Right cardiac atrium (tissue), 5 donors: ENCODE results near the gene OR8B8. TPM values are rescaled to one million over a fixed set of nuclear protein-coding genes. Genes with fewer than 3 reads are reported as not detected.
"Not testable (repeated sequence)": the region's sequence is repeated elsewhere in the genome, so short reads cannot be mapped to it uniquely, and the experiment has no call there.

Experiments
- ATAC-seq, 2 donors: fragments of 200-7000 bp; cut with Tn5 transposase; one replicate each; pipeline versions ENCODE4 v1.8.0 to v1.9.1; 2020; ENCODE audit warnings: moderate library complexity in 2 of 2, mild to moderate bottlenecking in 1 of 2
- DNase-seq, 3 donors: peaks; one replicate each; pipeline ENCODE4 v3.0.0-alpha.2; 2020
- H3K27ac ChIP-seq: one replicate; pipeline ENCODE4 v1.5.1; 2013; ENCODE audit warnings: mild to moderate bottlenecking, low read length, control low read depth, moderate library complexity
- H3K27me3 ChIP-seq: one replicate; pipeline ENCODE4 v1.6.1; 2013; ENCODE audit not compliant: control insufficient read depth, insufficient read depth
- H3K4me1 ChIP-seq: one replicate; pipeline ENCODE4 v1.6.1; 2013; ENCODE audit warnings: low read length; ENCODE audit not compliant: control insufficient read depth, insufficient read depth
- H3K4me3 ChIP-seq: one replicate; pipeline ENCODE4 v1.5.1; 2013; ENCODE audit warnings: low read length, control low read depth
- H3K9me3 ChIP-seq: one replicate; pipeline ENCODE4 v1.6.1; 2013; ENCODE audit warnings: low read length; ENCODE audit not compliant: control insufficient read depth
- WGBS: extraction: QIAGEN DNeasy Blood & Tissue Kit; methylation state at CpG from one replicate; pipeline ENCODE4 v1.1.7; 2013; 5-methylcytosine and 5-hydroxymethylcytosine counted together
- intact Hi-C, 4 donors: fragments of 100-400 bp; cut with DNase I; formaldehyde crosslinking; loops; one replicate each; pipeline versions ENCODE4 v1.11.0 to v1.14.0; 2022 to 2023
- polyA plus RNA-seq: library from polyadenylated mRNA; stranded (reverse); fragments of 200-250 nt; gene quantifications from one replicate; pipeline ENCODE4 v1.2.3, GENCODE V29; 2013
- total RNA-seq, 4 donors: library from RNA; stranded (reverse); fragmentation: NEBNext Ultra II Directional; extraction: Animal tissue kit (Norgen Biotek cat#: 25700); gene quantifications; one replicate each; pipeline ENCODE4 v1.2.1, GENCODE V29; 2021
- donor health status: healthy with polysubstance abuse.
- donor health status: DM: no; HTN: yes; CAD: no.
- donor health status: DM: no; HTN: no; CAD: no.
- donor health status: DM: no; HTN: yes; CAD: no; lungs with severe emphysema.
- donor health status: DM: yes; HTN: yes; CAD: no.

The OR8B8 gene
- total and polyA plus RNA-seq, 5 donors: 0.06 to 0.20 TPM; not detected in 3

GRCh38 chr11:124470561-124471227 is 25.2 kb upstream of the OR8B8 start:
- Histone ChIP-seq H3K4me3 (no peak overlapping the region), H3K9me3 (no peaks in the 10 kb centered on the region), H3K4me1 (peaks cover 8% of the 10 kb centered on the region), H3K27ac (peak overlapping the region; percentile 83), H3K27me3 (no peaks in the 10 kb centered on the region)
- intact Hi-C loops: no loop called here
- ATAC-seq: peak; percentile 83 to 91
- DNase-seq: peak; percentile 61 to 70 (median 64)
- WGBS: 39% methylated on average over 11 of the region's 11 CpGs

GRCh38 chr11:124467381-124467927 is 22.0 kb upstream of the OR8B8 start:
- Histone ChIP-seq H3K27me3 (no peaks in the 10 kb centered on the region), H3K4me1 (peaks cover 8% of the 10 kb centered on the region), H3K9me3 (no peaks in the 10 kb centered on the region), H3K27ac (peak overlapping the region; percentile 57), H3K4me3 (no peak overlapping the region)
- WGBS: 63% methylated on average over 8 of the region's 8 CpGs
- ATAC-seq: peak; percentile 74 to 80
- intact Hi-C loops: no loop called here
- peak; percentile 65 to 83 (median 81) for DNase-seq

- Histone ChIP-seq H3K4me1 (peaks cover 3% of the 10 kb centered on the region), H3K27ac (no peak overlapping the region), H3K27me3 (no peaks in the 10 kb centered on the region), H3K4me3 (no peak overlapping the region), H3K9me3 (no peaks in the 10 kb centered on the region)
- 91% methylated on average over 4 of the region's 4 CpGs for WGBS
- ATAC-seq (no peak), DNase-seq (peak in 1 of 3 donors; percentile 20)
- intact Hi-C loops: no loop called here
Measured at GRCh38 chr11:124465368-124465767, 19.9 kb upstream of the OR8B8 start.

- intact Hi-C loops: no loop called here
- Histone ChIP-seq H3K27me3 (no peaks in the 10 kb centered on the region), H3K27ac (no peak overlapping the region), H3K4me1 (peaks cover 2% of the 10 kb centered on the region), H3K4me3 (no peak overlapping the region), H3K9me3 (no peaks in the 10 kb centered on the region)
- ATAC-seq (no peak), DNase-seq (no peak)
- 78% methylated on average over 5 of the region's 5 CpGs for WGBS
Measured at GRCh38 chr11:124463990-124464389, 18.5 kb upstream of the OR8B8 start.

GRCh38 chr11:124463324-124463723 is 17.8 kb upstream of the OR8B8 start:
- Histone ChIP-seq H3K9me3 (no peaks in the 10 kb centered on the region), H3K4me1 (peaks cover 2% of the 10 kb centered on the region), H3K4me3 (no peak overlapping the region), H3K27ac (no peak overlapping the region), H3K27me3 (no peaks in the 10 kb centered on the region)
- intact Hi-C loops: no loop called here
- ATAC-seq: no peak
- 58% methylated on average over 3 of the region's 3 CpGs for WGBS
- DNase-seq: no peak

- WGBS: 84% methylated on average over 1 of the region's 1 CpG
- Histone ChIP-seq H3K27ac (no peak overlapping the region), H3K9me3 (no peaks in the 10 kb centered on the region), H3K4me1 (no peaks in the 10 kb centered on the region), H3K27me3 (no peaks in the 10 kb centered on the region), H3K4me3 (no peak overlapping the region)
- DNase-seq (no peak), ATAC-seq (no peak)
- intact Hi-C loops: no loop called here
Measured at GRCh38 chr11:124460459-124460858, 15.0 kb upstream of the OR8B8 start.

GRCh38 chr11:124459379-124459778 is 13.9 kb upstream of the OR8B8 start:
- 96% methylated on average over 7 of the region's 7 CpGs for WGBS
- H3K27me3 ChIP-seq, DNase-seq, intact Hi-C loops, H3K27ac ChIP-seq, H3K4me1 ChIP-seq, H3K9me3 ChIP-seq, H3K4me3 ChIP-seq, ATAC-seq: not testable (repeated sequence)

GRCh38 chr11:124454552-124454951 is 9.1 kb upstream of the OR8B8 start:
- H3K4me3 ChIP-seq: no peak overlapping the region
- no peak overlapping the region for H3K27ac ChIP-seq
- intact Hi-C loops: no loop called here
- ATAC-seq: no peak
- WGBS: 37% methylated on average over 2 of the region's 2 CpGs
- H3K4me1 ChIP-seq: no peaks in the 10 kb centered on the region
- H3K9me3 ChIP-seq: no peaks in the 10 kb centered on the region
- no peak for DNase-seq
- H3K27me3 ChIP-seq: no peaks in the 10 kb centered on the region

- H3K27ac ChIP-seq: no peak overlapping the region
- intact Hi-C loops: no loop called here
- 76% methylated on average over 1 of the region's 1 CpG for WGBS
- H3K4me3 ChIP-seq: no peak overlapping the region
- no peak for DNase-seq
- H3K4me1 ChIP-seq: no peaks in the 10 kb centered on the region
- ATAC-seq: no peak
- no peaks in the 10 kb centered on the region for H3K9me3 ChIP-seq
- no peaks in the 10 kb centered on the region for H3K27me3 ChIP-seq
Measured at GRCh38 chr11:124446916-124447315, 1.4 kb upstream of the OR8B8 start.

- intact Hi-C loops: no loop called here
- no peaks in the 10 kb centered on the region for H3K9me3 ChIP-seq
- no peaks in the 10 kb centered on the region for H3K27me3 ChIP-seq
- no peak overlapping the region for H3K4me3 ChIP-seq
- 84% methylated on average over 2 of the region's 2 CpGs for WGBS
- H3K4me1 ChIP-seq: no peaks in the 10 kb centered on the region
- H3K27ac ChIP-seq: no peak overlapping the region
- no peak for DNase-seq
- no peak for ATAC-seq
Measured at GRCh38 chr11:124442847-124443246, 2.6 kb downstream of the OR8B8 start.

- 29% methylated on average over 6 of the region's 6 CpGs for WGBS
- H3K4me1 ChIP-seq: no peaks in the 10 kb centered on the region
- DNase-seq (no peak), ATAC-seq (peak in 1 of 2 donors; percentile 46)
- no peaks in the 10 kb centered on the region for H3K9me3 ChIP-seq
- intact Hi-C loops: no loop called here
- no peaks in the 10 kb centered on the region for H3K27me3 ChIP-seq
- H3K4me3 ChIP-seq: no peak overlapping the region
- no peak overlapping the region for H3K27ac ChIP-seq
Measured at GRCh38 chr11:124442442-124442841, 3.1 kb downstream of the OR8B8 start.
